Skeletal muscle tissue (tissue), 4 donors: ENCODE measurements around the gene TFF2. TPM values are rescaled to one million over a fixed set of nuclear protein-coding genes. Genes with fewer than 3 reads are reported as not detected.

ENCODE experiments used
- H3K27ac ChIP-seq: one replicate; pipeline ENCODE4 v1.7.0; 2013; ENCODE audit warnings: mild to moderate bottlenecking, low read depth, low read length, inconsistent platforms
- H3K27me3 ChIP-seq, 3 donors: one replicate each; pipeline ENCODE4 v1.7.0; 2013; ENCODE audit warnings: low read length in 3 of 3; ENCODE audit not compliant: control insufficient read depth in 3 of 3, insufficient read depth in 3 of 3
- H3K36me3 ChIP-seq, 3 donors: one replicate each; pipeline ENCODE4 v1.7.0; 2013; ENCODE audit warnings: low read length in 3 of 3; ENCODE audit not compliant: control insufficient read depth in 3 of 3, insufficient read depth in 3 of 3
- H3K4me1 ChIP-seq, 3 donors: one replicate each; pipeline ENCODE4 v1.7.0; 2013; ENCODE audit warnings: low read length in 3 of 3, mild to moderate bottlenecking in 3 of 3; ENCODE audit not compliant: control insufficient read depth in 3 of 3, insufficient read depth in 3 of 3
- H3K4me3 ChIP-seq, 3 donors: one replicate each; pipeline ENCODE4 v1.7.0; 2013; ENCODE audit warnings: low read length in 3 of 3
- H3K9ac ChIP-seq, 3 donors: one replicate each; pipeline ENCODE4 v1.7.0; 2013; ENCODE audit warnings: low read length in 3 of 3, mild to moderate bottlenecking in 3 of 3, moderate library complexity in 2 of 3, low read depth in 1 of 3
- H3K9me3 ChIP-seq, 3 donors: one replicate each; pipeline ENCODE4 v1.7.0; 2013; ENCODE audit warnings: low read length in 3 of 3; ENCODE audit not compliant: control insufficient read depth in 3 of 3
- total RNA-seq: library from RNA; depleted of rRNA; stranded (reverse); fragments of >200 nt; gene quantifications from one replicate; pipeline ENCODE4 v1.2.3, GENCODE V29; 2014
- donor health status: Osteomylitis.

The TFF2 gene
- total RNA-seq, 1 donor from 2014 or later = not detected

GRCh38 chr21:42330380-42331371, 20.1 kb downstream of the TFF2 start:
- H3K4me3 ChIP-seq = no peak overlapping the region
- no peak overlapping the region for H3K9ac ChIP-seq
- H3K27ac ChIP-seq = no peak overlapping the region
- H3K4me1 ChIP-seq = no peaks in the 10 kb centered on the region
- H3K9me3 ChIP-seq = peaks cover 2 to 6% (median 6%) of the 10 kb centered on the region in 3 donors
- H3K36me3 ChIP-seq = no peaks in the 10 kb centered on the region
- H3K27me3 ChIP-seq = peaks cover 0 to 9% (median 2%) of the 10 kb centered on the region in 3 donors

DNA sequence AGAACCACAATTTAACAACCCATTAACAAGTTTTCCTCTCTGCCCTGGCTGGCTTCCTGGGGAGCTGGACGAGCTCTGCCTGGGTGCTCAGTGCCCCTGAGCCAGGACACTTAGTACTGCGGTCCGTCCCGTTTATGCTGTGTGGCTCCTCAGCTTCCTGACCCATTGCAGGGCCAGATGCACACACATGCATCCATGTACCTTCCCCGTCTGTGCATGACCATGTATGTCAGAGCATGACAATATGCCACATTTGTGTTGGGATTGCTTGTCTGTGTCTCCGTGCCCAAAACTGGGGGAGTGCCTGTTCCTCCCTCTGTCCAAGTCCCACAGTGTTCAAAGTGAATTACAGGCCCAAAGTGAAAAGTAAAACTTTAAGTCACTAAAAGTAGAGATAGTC, 25.9 kb downstream of the TFF2 start:
- H3K27me3 ChIP-seq = peaks cover 4 to 8% (median 8%) of the 10 kb centered on the region in 3 donors
- H3K9me3 ChIP-seq = peaks cover 0 to 2% (median 0%) of the 10 kb centered on the region in 3 donors
- H3K9ac ChIP-seq = no peak overlapping the region
- no peaks in the 10 kb centered on the region for H3K36me3 ChIP-seq
- no peak overlapping the region for H3K4me3 ChIP-seq
- no peak overlapping the region for H3K27ac ChIP-seq
- peaks cover 0 to 1% (median 0%) of the 10 kb centered on the region in 3 donors for H3K4me1 ChIP-seq

- Histone ChIP-seq H3K36me3 (no peaks in the 10 kb centered on the region), H3K4me1 (peaks cover 0 to 9% (median 2%) of the 10 kb centered on the region in 3 donors), H3K9ac (no peak overlapping the region), H3K27me3 (peaks cover 4 to 14% (median 8%) of the 10 kb centered on the region in 3 donors), H3K4me3 (no peak overlapping the region), H3K9me3 (peaks cover 0 to 2% (median 0%) of the 10 kb centered on the region in 3 donors), H3K27ac (no peak overlapping the region)
Observed at GRCh38 chr21:42321845-42322244, 28.9 kb downstream of the TFF2 start.

- H3K27me3 ChIP-seq = peaks cover 4 to 14% (median 8%) of the 10 kb centered on the region in 3 donors
- H3K4me3 ChIP-seq = no peak overlapping the region
- no peak overlapping the region for H3K9ac ChIP-seq
- no peaks in the 10 kb centered on the region for H3K36me3 ChIP-seq
- H3K4me1 ChIP-seq = peaks cover 0 to 9% (median 2%) of the 10 kb centered on the region in 3 donors
- no peak overlapping the region for H3K27ac ChIP-seq
- H3K9me3 ChIP-seq = peaks cover 0 to 2% (median 0%) of the 10 kb centered on the region in 3 donors
Observed at GRCh38 chr21:42321231-42321630, 29.6 kb downstream of the TFF2 start.

DNA sequence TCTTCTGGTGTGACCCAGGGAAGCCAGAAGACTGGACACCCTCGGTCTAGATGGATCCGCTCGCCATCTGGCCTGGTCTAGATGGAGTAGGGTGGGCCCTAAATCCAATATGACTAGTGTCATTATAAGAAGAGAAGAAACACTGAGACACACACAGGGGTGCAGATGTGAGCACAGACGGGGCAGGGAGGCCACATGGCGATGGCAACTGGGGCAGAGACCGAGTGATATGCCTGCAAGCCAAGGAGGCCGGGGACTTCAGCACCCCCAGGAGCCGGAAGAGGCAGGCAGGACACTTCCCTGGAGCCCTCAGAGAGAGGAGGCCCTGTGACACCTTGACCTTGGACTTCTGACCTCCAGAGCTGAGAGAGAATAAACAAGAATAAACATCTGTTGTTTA, 30.0 kb downstream of the TFF2 start:
- H3K27ac ChIP-seq = no peak overlapping the region
- no peak overlapping the region for H3K9ac ChIP-seq
- H3K9me3 ChIP-seq = peaks cover 0 to 2% (median 0%) of the 10 kb centered on the region in 3 donors
- no peak overlapping the region for H3K4me3 ChIP-seq
- H3K36me3 ChIP-seq = no peaks in the 10 kb centered on the region
- H3K27me3 ChIP-seq = peaks cover 4 to 14% (median 8%) of the 10 kb centered on the region in 3 donors
- peaks cover 0 to 9% (median 2%) of the 10 kb centered on the region in 3 donors for H3K4me1 ChIP-seq

GRCh38 chr21:42319851-42320572, 30.8 kb downstream of the TFF2 start:
- Histone ChIP-seq H3K36me3 (no peaks in the 10 kb centered on the region), H3K4me3 (no peak overlapping the region), H3K9ac (no peak overlapping the region), H3K27ac (no peak overlapping the region), H3K9me3 (peaks cover 0 to 2% (median 0%) of the 10 kb centered on the region in 3 donors), H3K27me3 (peaks cover 1 to 14% (median 8%) of the 10 kb centered on the region in 3 donors), H3K4me1 (peaks cover 0 to 9% (median 2%) of the 10 kb centered on the region in 3 donors)

DNA sequence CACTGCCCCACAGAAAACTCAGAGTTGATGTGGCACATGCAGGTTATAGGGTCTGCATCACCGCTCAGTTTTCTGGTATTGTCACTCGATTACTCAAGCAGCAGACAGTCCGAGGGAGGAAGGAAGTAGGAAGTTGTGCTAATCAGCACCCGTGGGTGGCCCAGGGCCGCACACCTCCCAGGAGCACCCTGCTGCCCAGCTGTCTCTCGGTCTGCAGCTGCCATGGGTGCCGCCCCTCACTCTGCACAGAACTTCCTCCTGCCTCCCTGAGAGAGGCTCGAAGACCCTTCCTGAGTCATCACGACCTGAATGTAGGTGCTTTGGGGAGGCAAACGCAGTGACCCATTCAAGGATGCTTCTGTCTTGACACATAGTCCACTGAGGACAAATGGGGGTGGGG, 31.4 kb downstream of the TFF2 start:
- H3K27me3 ChIP-seq = peaks cover 0 to 10% (median 8%) of the 10 kb centered on the region in 3 donors
- no peak overlapping the region for H3K27ac ChIP-seq
- H3K9me3 ChIP-seq = no peaks in the 10 kb centered on the region
- no peak overlapping the region for H3K4me3 ChIP-seq
- H3K9ac ChIP-seq = no peak overlapping the region
- H3K36me3 ChIP-seq = no peaks in the 10 kb centered on the region
- peaks cover 0 to 9% (median 2%) of the 10 kb centered on the region in 3 donors for H3K4me1 ChIP-seq

GRCh38 chr21:42317826-42318746, 32.7 kb downstream of the TFF2 start:
- H3K4me3 ChIP-seq = no peak overlapping the region
- peaks cover 0 to 13% (median 2%) of the 10 kb centered on the region in 3 donors for H3K4me1 ChIP-seq

GRCh38 chr21:42317341-42317741, 33.5 kb downstream of the TFF2 start:
- Histone ChIP-seq H3K9me3 (no peaks in the 10 kb centered on the region), H3K36me3 (no peaks in the 10 kb centered on the region), H3K27me3 (peaks cover 0 to 14% (median under 1%) of the 10 kb centered on the region in 3 donors), H3K27ac (no peak overlapping the region), H3K4me1 (peaks cover 0 to 13% (median 2%) of the 10 kb centered on the region in 3 donors), H3K9ac (no peak overlapping the region), H3K4me3 (no peak overlapping the region)

More at GRCh38 chr21:42317826-42318746, 32.7 kb downstream of the TFF2 start:
- Histone ChIP-seq H3K9ac (no peak overlapping the region), H3K27me3 (peaks cover 0 to 14% (median 6%) of the 10 kb centered on the region in 3 donors), H3K27ac (no peak overlapping the region), H3K9me3 (no peaks in the 10 kb centered on the region), H3K36me3 (no peaks in the 10 kb centered on the region)
